Measurements from ENCODE around the gene LRFN3. TPM values are rescaled to one million over a fixed set of nuclear protein-coding genes. Genes with fewer than 3 reads are reported as not detected.

The LRFN3 gene
- total RNA-seq (2.6 and 3.1 TPM in 2 replicates), polyA plus RNA-seq (2.2 and 2.6 TPM in 2 replicates), polyA minus RNA-seq (ENCODE audit: low replicate concordance) (9.7 and 12.2 TPM in 2 replicates)
- polyA plus RNA-seq (2012), result 6.6 and 9.6 TPM in 2 replicates

- H3K27ac ChIP-seq (ENCODE audit: insufficient read depth, low read length), result no peak within 1 kb of the TSS
- no peaks in the 10 kb centered on the region for H3K9me3 ChIP-seq (ENCODE audit: control insufficient read depth, insufficient read depth, low read depth, low read length)
- H3K4me1 ChIP-seq (ENCODE audit: control insufficient read depth, extremely low read depth, insufficient read depth, low read length), result peaks cover 5% of the 10 kb centered on the region
- H2AFZ ChIP-seq (ENCODE audit: low read length), result peak within 1 kb of the TSS; percentile 96
- no peak for TF ChIP-seq EZH2 (IDR thresholded peaks at IDR 0.05; ENCODE audit: low read length, missing control alignments)
- TF ChIP-seq CTCF (conservative IDR thresholded peaks at IDR 0.05 in 1 of 2, IDR thresholded peaks at IDR 0.05 in 1 of 2; ENCODE audit: low read depth in 1 of 2, low read length in 2 of 2), result no peak
- H3K4me2 ChIP-seq (ENCODE audit: extremely low read depth, insufficient read depth, low read length), result peak within 1 kb of the TSS; percentile 97
- peak within 1 kb of the TSS; percentile 36 for H3K9ac ChIP-seq (ENCODE audit: insufficient read depth, low read length)
- peaks cover 4% of the 10 kb centered on the region for H3K36me3 ChIP-seq (ENCODE audit: control insufficient read depth, insufficient read depth, low read length)
- no peaks in the 10 kb centered on the region for H3K27me3 ChIP-seq (ENCODE audit: control insufficient read depth, insufficient read depth, low read length)
- peak; percentile 68 to 72 for DNase-seq (ENCODE audit: low read depth in 2 of 2)
- H3K4me3 ChIP-seq (replicated peaks in 1 of 4; ENCODE audit: control extremely low read depth in 1 of 4, insufficient read depth in 1 of 4, low read depth in 3 of 4, low read length in 4 of 4), result peak within 1 kb of the TSS; percentile 65 to 87 (median 70)
- no peaks in the 10 kb centered on the region for H3K79me2 ChIP-seq (ENCODE audit: control insufficient read depth, insufficient read depth, low read length)
- H4K20me1 ChIP-seq (ENCODE audit: control insufficient read depth, extremely low read depth, insufficient read depth, low read length), result no peaks in the 10 kb centered on the region
Observed at GRCh38 chr19:35935911-35936737, at the start of gene LRFN3. LRFN3 (plus strand) TSS chr19:35936374; CDS start chr19:35939426, 3,052 bp downstream.

- Histone ChIP-seq H2AFZ (ENCODE audit: low read length) (no peak overlapping the region), H3K9ac (ENCODE audit: insufficient read depth, low read length) (no peak overlapping the region), H3K27ac (ENCODE audit: insufficient read depth, low read length) (no peak overlapping the region), H3K4me1 (ENCODE audit: control insufficient read depth, extremely low read depth, insufficient read depth, low read length) (no peaks in the 10 kb centered on the region), H3K36me3 (ENCODE audit: control insufficient read depth, insufficient read depth, low read length) (peaks cover 8% of the 10 kb centered on the region), H3K9me3 (ENCODE audit: control insufficient read depth, insufficient read depth, low read depth, low read length) (no peaks in the 10 kb centered on the region), H3K4me3 (replicated peaks in 1 of 4; ENCODE audit: control extremely low read depth in 1 of 4, insufficient read depth in 1 of 4, low read depth in 3 of 4, low read length in 4 of 4) (no peak overlapping the region), H3K4me2 (ENCODE audit: extremely low read depth, insufficient read depth, low read length) (no peak overlapping the region), H3K27me3 (ENCODE audit: control insufficient read depth, insufficient read depth, low read length) (no peaks in the 10 kb centered on the region), H4K20me1 (ENCODE audit: control insufficient read depth, extremely low read depth, insufficient read depth, low read length) (no peaks in the 10 kb centered on the region), H3K79me2 (ENCODE audit: control insufficient read depth, insufficient read depth, low read length) (no peaks in the 10 kb centered on the region)
- no peak for DNase-seq (ENCODE audit: low read depth in 2 of 2)
- TF ChIP-seq CTCF (conservative IDR thresholded peaks at IDR 0.05 in 1 of 2, IDR thresholded peaks at IDR 0.05 in 1 of 2; ENCODE audit: low read depth in 1 of 2, low read length in 2 of 2), result no peak
- TF ChIP-seq EZH2 (IDR thresholded peaks at IDR 0.05; ENCODE audit: low read length, missing control alignments), result no peak
Observed at GRCh38 chr19:35887197-35887596, 49.0 kb upstream of the LRFN3 start.

GRCh38 chr19:35888398-35888797, 47.8 kb upstream of the LRFN3 start:
- peaks cover 8% of the 10 kb centered on the region for H3K36me3 ChIP-seq (ENCODE audit: control insufficient read depth, insufficient read depth, low read length)
- TF ChIP-seq CTCF (conservative IDR thresholded peaks at IDR 0.05 in 1 of 2, IDR thresholded peaks at IDR 0.05 in 1 of 2; ENCODE audit: low read depth in 1 of 2, low read length in 2 of 2), result no peak
- TF ChIP-seq EZH2 (IDR thresholded peaks at IDR 0.05; ENCODE audit: low read length, missing control alignments), result no peak
- H3K4me3 ChIP-seq (replicated peaks in 1 of 4; ENCODE audit: control extremely low read depth in 1 of 4, insufficient read depth in 1 of 4, low read depth in 3 of 4, low read length in 4 of 4), result no peak overlapping the region
- no peaks in the 10 kb centered on the region for H3K4me1 ChIP-seq (ENCODE audit: control insufficient read depth, extremely low read depth, insufficient read depth, low read length)
- no peak overlapping the region for H3K27ac ChIP-seq (ENCODE audit: insufficient read depth, low read length)
- no peak overlapping the region for H3K4me2 ChIP-seq (ENCODE audit: extremely low read depth, insufficient read depth, low read length)
- no peaks in the 10 kb centered on the region for H3K79me2 ChIP-seq (ENCODE audit: control insufficient read depth, insufficient read depth, low read length)
- H2AFZ ChIP-seq (ENCODE audit: low read length), result no peak overlapping the region
- H3K27me3 ChIP-seq (ENCODE audit: control insufficient read depth, insufficient read depth, low read length), result no peaks in the 10 kb centered on the region
- DNase-seq (ENCODE audit: low read depth in 2 of 2), result no peak
- no peaks in the 10 kb centered on the region for H4K20me1 ChIP-seq (ENCODE audit: control insufficient read depth, extremely low read depth, insufficient read depth, low read length)
- H3K9ac ChIP-seq (ENCODE audit: insufficient read depth, low read length), result no peak overlapping the region
- H3K9me3 ChIP-seq (ENCODE audit: control insufficient read depth, insufficient read depth, low read depth, low read length), result no peaks in the 10 kb centered on the region

Measured in fibroblast of lung (primary cell).